ENCODE measurements around the gene OSBPL2. TPM values are rescaled to one million over a fixed set of nuclear protein-coding genes. Genes with fewer than 3 reads are reported as not detected.

The OSBPL2 gene
- total RNA-seq, 1 donor from 2014 or later = 56.7 TPM

GRCh38 chr20:62289898-62290297 lies 51.6 kb downstream of the OSBPL2 start:
- Mint-ChIP-seq H3K27me3 (no peaks in the 10 kb centered on the region), H3K27ac (no peak overlapping the region), H3K4me3 (ENCODE audit: low read depth) (no peak overlapping the region), H3K4me1 (ENCODE audit: low read depth) (no peaks in the 10 kb centered on the region), H3K9me3 (ENCODE audit: low read depth) (no peaks in the 10 kb centered on the region), H3K36me3 (ENCODE audit: insufficient read depth) (peaks cover 17% of the 10 kb centered on the region)
- TF ChIP-seq CTCF (IDR thresholded peaks at IDR 0.05; ENCODE audit: unreplicated experiment) = no peak
- no peak for DNase-seq (ENCODE audit: low spot score, unreplicated experiment)

DNA sequence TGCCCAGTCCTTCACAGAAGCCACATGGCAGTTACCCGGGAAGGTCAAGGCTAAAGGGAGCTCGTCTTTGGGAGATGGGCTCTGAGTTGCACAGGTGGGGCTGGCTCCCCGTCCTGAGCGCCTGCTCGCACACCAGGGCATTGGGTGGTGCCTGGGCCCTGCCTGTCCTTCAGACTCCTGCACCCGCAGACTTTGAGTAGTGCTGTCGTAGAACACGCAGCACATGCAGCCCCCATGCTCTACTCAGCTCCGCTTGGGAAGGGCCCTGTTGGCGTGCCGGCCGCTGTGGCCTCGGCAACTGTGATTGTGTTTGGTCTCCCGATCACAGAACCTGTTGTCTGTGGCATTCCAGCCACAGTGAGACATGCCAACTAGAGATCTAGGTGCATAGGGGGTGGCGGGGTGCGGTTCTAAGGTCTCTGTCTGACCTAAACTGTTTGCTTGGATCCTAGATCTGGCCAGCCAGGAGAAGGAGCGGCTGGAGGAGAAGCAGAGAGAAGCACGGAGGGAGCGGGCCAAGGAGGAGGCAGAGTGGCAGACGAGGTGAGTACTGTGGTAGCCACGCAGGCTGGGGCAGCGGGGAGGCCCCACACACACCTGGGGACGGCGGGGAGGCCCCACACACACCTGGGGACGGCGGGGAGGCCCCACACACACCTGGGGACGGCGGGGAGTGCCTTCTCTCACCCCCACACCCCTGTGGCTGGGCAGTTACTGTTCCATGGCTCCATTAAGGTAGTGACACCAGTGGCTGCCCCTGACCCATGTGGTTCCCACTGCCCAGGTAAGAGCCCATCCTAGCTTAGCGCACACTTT lies 53.1 kb downstream of the OSBPL2 start:
- TF ChIP-seq CTCF (IDR thresholded peaks at IDR 0.05; ENCODE audit: unreplicated experiment) = no peak
- no peak for DNase-seq (ENCODE audit: low spot score, unreplicated experiment)
- no peaks in the 10 kb centered on the region for H3K4me1 Mint-ChIP-seq (ENCODE audit: low read depth)
- H3K4me3 Mint-ChIP-seq (ENCODE audit: low read depth) = no peak overlapping the region
- H3K9me3 Mint-ChIP-seq (ENCODE audit: low read depth) = no peaks in the 10 kb centered on the region
- H3K27me3 Mint-ChIP-seq = no peaks in the 10 kb centered on the region
- peaks cover 19% of the 10 kb centered on the region for H3K36me3 Mint-ChIP-seq (ENCODE audit: insufficient read depth)
- H3K27ac Mint-ChIP-seq = peak overlapping the region; percentile 78

GRCh38 chr20:62292108-62292507 lies 53.8 kb downstream of the OSBPL2 start:
- no peaks in the 10 kb centered on the region for H3K9me3 Mint-ChIP-seq (ENCODE audit: low read depth)
- H3K27ac Mint-ChIP-seq = peak overlapping the region; percentile 37
- no peak for DNase-seq (ENCODE audit: low spot score, unreplicated experiment)
- H3K36me3 Mint-ChIP-seq (ENCODE audit: insufficient read depth) = peaks cover 19% of the 10 kb centered on the region
- no peaks in the 10 kb centered on the region for H3K4me1 Mint-ChIP-seq (ENCODE audit: low read depth)
- H3K27me3 Mint-ChIP-seq = no peaks in the 10 kb centered on the region
- TF ChIP-seq CTCF (IDR thresholded peaks at IDR 0.05; ENCODE audit: unreplicated experiment) = no peak
- no peak overlapping the region for H3K4me3 Mint-ChIP-seq (ENCODE audit: low read depth)

- Mint-ChIP-seq H3K4me1 (ENCODE audit: low read depth) (no peaks in the 10 kb centered on the region), H3K9me3 (ENCODE audit: low read depth) (no peaks in the 10 kb centered on the region), H3K27me3 (no peaks in the 10 kb centered on the region), H3K27ac (no peak overlapping the region), H3K36me3 (ENCODE audit: insufficient read depth) (peaks cover 19% of the 10 kb centered on the region), H3K4me3 (ENCODE audit: low read depth) (no peak overlapping the region)
- no peak for TF ChIP-seq CTCF (IDR thresholded peaks at IDR 0.05; ENCODE audit: unreplicated experiment)
- DNase-seq (ENCODE audit: low spot score, unreplicated experiment) = no peak
These were observed 54.9 kb downstream of the OSBPL2 start for GRCh38 chr20:62293111-62293784.

DNA sequence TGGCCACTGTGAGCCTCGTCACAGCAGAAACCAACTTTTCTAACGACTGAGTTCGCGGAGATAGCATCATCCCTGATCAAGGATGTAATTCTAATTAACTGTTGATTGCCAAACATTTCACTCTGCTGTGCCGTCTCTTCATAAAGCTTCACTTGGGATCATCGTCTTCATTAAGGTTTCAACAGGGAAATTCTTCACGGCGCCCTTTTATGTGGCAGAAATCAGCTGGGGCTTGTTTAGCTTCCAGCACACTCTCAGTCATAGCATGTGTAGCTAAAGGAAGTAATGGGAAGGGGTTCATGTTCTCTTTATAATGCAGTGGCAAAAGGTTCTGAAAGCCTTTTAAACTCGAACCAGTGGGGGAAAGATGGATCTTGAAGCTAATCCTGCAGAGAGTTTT lies 55.6 kb downstream of the OSBPL2 start:
- H3K27me3 Mint-ChIP-seq = no peaks in the 10 kb centered on the region
- no peak overlapping the region for H3K4me3 Mint-ChIP-seq (ENCODE audit: low read depth)
- H3K9me3 Mint-ChIP-seq (ENCODE audit: low read depth) = no peaks in the 10 kb centered on the region
- H3K27ac Mint-ChIP-seq = no peak overlapping the region
- H3K36me3 Mint-ChIP-seq (ENCODE audit: insufficient read depth) = peaks cover 19% of the 10 kb centered on the region
- no peak for TF ChIP-seq CTCF (IDR thresholded peaks at IDR 0.05; ENCODE audit: unreplicated experiment)
- no peak for DNase-seq (ENCODE audit: low spot score, unreplicated experiment)
- no peaks in the 10 kb centered on the region for H3K4me1 Mint-ChIP-seq (ENCODE audit: low read depth)
